Measurements from ENCODE around the gene SEPTIN5. TPM values are rescaled to one million over a fixed set of nuclear protein-coding genes. Genes with fewer than 3 reads are reported as not detected.

The SEPTIN5 gene
- total RNA-seq, 4 donors from 2014 or later, result 14.0 to 124 (median 27.3) TPM

GRCh38 chr22:19748991-19749664, 34.8 kb downstream of the SEPTIN5 start:
- WGBS, 2 donors, result 71 to 81% methylated on average over 7 to 14 of the region's 15 CpGs
- intact Hi-C loops (cut with DNase I), result no loop called here

GRCh38 chr22:19749876-19750275, 35.6 kb downstream of the SEPTIN5 start:
- intact Hi-C loops (cut with DNase I), result no loop called here
- Histone ChIP-seq H3K27me3 (peaks cover 3% of the 10 kb centered on the region), H3K4me1 (peaks cover 0 to 4% of the 10 kb centered on the region in 2 donors), H3K27ac (no peak overlapping the region), H3K9me3 (no peaks in the 10 kb centered on the region), H3K4me3 (replicated peaks in 1 of 3) (no peak overlapping the region), H3K36me3 (no peaks in the 10 kb centered on the region)
- TF ChIP-seq POLR2A (IDR thresholded peaks at IDR 0.05) (no peak), CTCF (IDR thresholded peaks at IDR 0.05) (no peak)
- no peak for DNase-seq
- WGBS, 2 donors, result 90 to 94% methylated on average over 2 to 11 of the region's 12 CpGs

More at GRCh38 chr22:19748991-19749664, 34.8 kb downstream of the SEPTIN5 start:
- Histone ChIP-seq H3K27ac (no peak overlapping the region), H3K4me3 (replicated peaks in 1 of 3) (no peak overlapping the region), H3K36me3 (no peaks in the 10 kb centered on the region), H3K27me3 (no peaks in the 10 kb centered on the region), H3K9me3 (no peaks in the 10 kb centered on the region), H3K4me1 (peaks cover 0 to 4% of the 10 kb centered on the region in 2 donors)
- DNase-seq, result no peak
- TF ChIP-seq CTCF (IDR thresholded peaks at IDR 0.05) (no peak), POLR2A (IDR thresholded peaks at IDR 0.05) (no peak)

GRCh38 chr22:19750507-19751490, 36.5 kb downstream of the SEPTIN5 start:
- no peak overlapping the region for H3K27ac ChIP-seq
- no peak for TF ChIP-seq CTCF (IDR thresholded peaks at IDR 0.05)
- no peak for TF ChIP-seq POLR2A (IDR thresholded peaks at IDR 0.05)
- H3K9me3 ChIP-seq, result no peaks in the 10 kb centered on the region
- H3K27me3 ChIP-seq, result peaks cover 10% of the 10 kb centered on the region
- no peaks in the 10 kb centered on the region for H3K36me3 ChIP-seq
- H3K4me1 ChIP-seq, result peaks cover 0 to 10% of the 10 kb centered on the region in 2 donors
- H3K4me3 ChIP-seq (replicated peaks in 1 of 3), result no peak overlapping the region
- no peak for DNase-seq
- intact Hi-C loops (cut with DNase I), result no loop called here
- 61 to 64% methylated on average over 19 to 24 of the region's 27 CpGs for WGBS, 2 donors

- H3K36me3 ChIP-seq, result no peaks in the 10 kb centered on the region
- TF ChIP-seq POLR2A (IDR thresholded peaks at IDR 0.05) (no peak), CTCF (IDR thresholded peaks at IDR 0.05) (no peak)
- intact Hi-C loops (cut with DNase I), result no loop called here
- no peaks in the 10 kb centered on the region for H3K9me3 ChIP-seq
- peaks cover 7 to 16% of the 10 kb centered on the region in 2 donors for H3K4me1 ChIP-seq
- 86 to 97% methylated on average over 5 to 13 of the region's 14 CpGs for WGBS, 2 donors
- H3K27ac ChIP-seq, result no peak overlapping the region
- peaks cover 19% of the 10 kb centered on the region for H3K27me3 ChIP-seq
- no peak overlapping the region for H3K4me3 ChIP-seq (replicated peaks in 1 of 3)
- no peak for DNase-seq
Measured at GRCh38 chr22:19751497-19752245, 37.4 kb downstream of the SEPTIN5 start.
